ENCODE data around the gene WWC1. TPM values are rescaled to one million over a fixed set of nuclear protein-coding genes. Genes with fewer than 3 reads are reported as not detected.

The WWC1 gene
- total and polyA plus RNA-seq, 10 of the 15 experiments (the other 5 are each of a cell fraction or from before 2014, with no cell fraction given), result 0.50 to 7.8 (median 2.5) TPM

DNA sequence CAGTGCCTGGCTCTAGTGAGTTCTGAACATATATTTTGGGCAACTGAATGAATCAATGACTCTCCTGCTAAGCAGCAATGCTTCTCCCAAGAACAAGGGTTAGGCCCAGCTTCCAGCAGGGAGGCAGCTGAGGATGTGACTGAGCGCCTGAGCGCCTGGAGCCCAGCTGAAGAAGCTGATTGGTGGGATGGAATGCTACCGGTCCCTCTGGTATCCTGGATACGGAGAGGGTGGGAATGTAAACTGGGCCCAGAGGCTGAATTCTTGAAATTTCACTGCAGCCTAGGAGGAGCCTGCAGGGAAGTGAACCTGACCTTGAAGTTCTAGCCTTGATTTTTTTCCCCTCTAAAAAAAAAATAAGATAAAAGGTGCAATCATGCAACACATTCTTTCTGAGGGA lies 43.2 kb downstream of the WWC1 start:
- H3K4me2 ChIP-seq (ENCODE audit: control insufficient read depth, insufficient read depth), result no peak overlapping the region
- H3K9ac ChIP-seq (ENCODE audit: control insufficient read depth, insufficient read depth, low read length), result no peak overlapping the region
- H2AFZ ChIP-seq (ENCODE audit: control insufficient read depth, low read depth, low read length), result no peak overlapping the region
- no peaks in the 10 kb centered on the region for H4K20me1 ChIP-seq (ENCODE audit: control insufficient read depth, insufficient read depth)
- H3K27me3 ChIP-seq (replicated peaks in 1 of 2; ENCODE audit: control insufficient read depth in 2 of 2, insufficient read depth in 2 of 2, low read length in 1 of 2), result no peaks in the 10 kb centered on the region
- no TSS peak for BruUV-seq (replicated peaks)
- ChIA-PET CTCF (no interaction called here), RAD21 (ENCODE audit: unreplicated experiment) (no interaction called here), POLR2A (no interaction called here), SMC1A (ENCODE audit: uncharacterized antibody, unreplicated experiment) (no interaction called here)
- DNase-seq (ENCODE audit: low read depth, low spot score) (no peak), ATAC-seq (no peak), FAIRE-seq (no peak)
- H3K4me1 ChIP-seq (ENCODE audit: control insufficient read depth, insufficient read depth, low read length), result no peaks in the 10 kb centered on the region
- H3K36me3 ChIP-seq (ENCODE audit: control insufficient read depth in 2 of 2, insufficient read depth in 2 of 2, low read length in 1 of 2), result no peaks in the 10 kb centered on the region
- intact Hi-C loops (cut with micrococcal nuclease; ENCODE audit: unreplicated experiment) (no loop called here), in situ Hi-C loops (cut with MboI) (no loop called here)
- WGBS (ENCODE audit: insufficient coverage, insufficient replicate concordance, low lambda C conversion rate, missing lambda C conversion rate), result 88% methylated on average over 4 of the region's 4 CpGs
- TF ChIP-seq KLF5 (IDR thresholded peaks at IDR 0.05; ENCODE audit: partially characterized antibody) (no peak), POLR2A (IDR thresholded peaks at IDR 0.05; ENCODE audit: low read depth, low read length) (no peak), BMI1 (IDR thresholded peaks at IDR 0.05; ENCODE audit: borderline replicate concordance) (no peak), CBX5 (IDR thresholded peaks at IDR 0.05; ENCODE audit: low read depth) (no peak)
- no peak overlapping the region for H3K27ac ChIP-seq (ENCODE audit: control insufficient read depth, insufficient read depth)
- H3K79me2 ChIP-seq (ENCODE audit: control insufficient read depth, insufficient read depth, low read length), result no peaks in the 10 kb centered on the region
- H3K9me3 ChIP-seq (replicated peaks; ENCODE audit: control insufficient read depth, insufficient read depth, low read length), result no peaks in the 10 kb centered on the region
- H3K4me3 ChIP-seq, result no peak overlapping the region

DNA sequence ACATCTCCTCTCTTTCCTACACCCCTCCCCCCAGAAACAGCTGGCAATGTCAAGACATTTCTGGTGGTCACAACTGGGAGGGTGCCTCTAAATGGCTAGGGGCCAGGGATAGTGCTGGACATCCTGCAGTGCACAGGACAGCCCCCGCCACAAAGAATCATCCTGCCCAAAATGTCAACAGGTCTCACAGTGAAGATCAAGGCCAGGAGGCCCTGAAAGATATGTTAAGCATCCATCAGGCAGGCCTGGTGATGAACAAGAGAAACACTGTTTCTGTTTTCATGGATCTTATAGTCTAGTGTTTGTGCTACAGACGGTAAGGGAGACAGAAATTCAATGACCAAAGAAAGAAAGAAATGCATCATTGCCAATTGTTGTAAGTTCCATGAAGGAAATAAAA lies 45.9 kb downstream of the WWC1 start:
- H3K9ac ChIP-seq (ENCODE audit: control insufficient read depth, insufficient read depth, low read length), result no peak overlapping the region
- SMC1A ChIA-PET (ENCODE audit: uncharacterized antibody, unreplicated experiment), result no interaction called here
- H3K27me3 ChIP-seq (replicated peaks in 1 of 2; ENCODE audit: control insufficient read depth in 2 of 2, insufficient read depth in 2 of 2, low read length in 1 of 2), result no peaks in the 10 kb centered on the region
- H3K4me3 ChIP-seq, result no peak overlapping the region
- no peaks in the 10 kb centered on the region for H3K79me2 ChIP-seq (ENCODE audit: control insufficient read depth, insufficient read depth, low read length)
- POLR2A ChIA-PET, result interaction anchor here (0.6 kb wide), 1 partner anchor 13 kb away, joined by 3 read pairs; no protein-coding TSS in a partner anchor
- in situ Hi-C loops (cut with MboI) (no loop called here), intact Hi-C loops (cut with micrococcal nuclease; ENCODE audit: unreplicated experiment) (no loop called here)
- no peak overlapping the region for H2AFZ ChIP-seq (ENCODE audit: control insufficient read depth, low read depth, low read length)
- no TSS peak for BruUV-seq (replicated peaks)
- no peaks in the 10 kb centered on the region for H3K9me3 ChIP-seq (replicated peaks; ENCODE audit: control insufficient read depth, insufficient read depth, low read length)
- H4K20me1 ChIP-seq (ENCODE audit: control insufficient read depth, insufficient read depth), result no peaks in the 10 kb centered on the region
- ATAC-seq (no peak), DNase-seq (ENCODE audit: low read depth, low spot score) (no peak), FAIRE-seq (no peak)
- no peaks in the 10 kb centered on the region for H3K36me3 ChIP-seq (ENCODE audit: control insufficient read depth in 2 of 2, insufficient read depth in 2 of 2, low read length in 1 of 2)
- RAD21 ChIA-PET (ENCODE audit: unreplicated experiment), result no interaction called here
- WGBS (ENCODE audit: insufficient coverage, insufficient replicate concordance, low lambda C conversion rate, missing lambda C conversion rate), result 91% methylated on average over 2 of the region's 2 CpGs
- H3K4me1 ChIP-seq (ENCODE audit: control insufficient read depth, insufficient read depth, low read length), result no peaks in the 10 kb centered on the region
- CTCF ChIA-PET, result no interaction called here
- H3K4me2 ChIP-seq (ENCODE audit: control insufficient read depth, insufficient read depth), result no peak overlapping the region
- TF ChIP-seq BMI1 (IDR thresholded peaks at IDR 0.05; ENCODE audit: borderline replicate concordance), result no peak
- TF ChIP-seq, protein P1, sequence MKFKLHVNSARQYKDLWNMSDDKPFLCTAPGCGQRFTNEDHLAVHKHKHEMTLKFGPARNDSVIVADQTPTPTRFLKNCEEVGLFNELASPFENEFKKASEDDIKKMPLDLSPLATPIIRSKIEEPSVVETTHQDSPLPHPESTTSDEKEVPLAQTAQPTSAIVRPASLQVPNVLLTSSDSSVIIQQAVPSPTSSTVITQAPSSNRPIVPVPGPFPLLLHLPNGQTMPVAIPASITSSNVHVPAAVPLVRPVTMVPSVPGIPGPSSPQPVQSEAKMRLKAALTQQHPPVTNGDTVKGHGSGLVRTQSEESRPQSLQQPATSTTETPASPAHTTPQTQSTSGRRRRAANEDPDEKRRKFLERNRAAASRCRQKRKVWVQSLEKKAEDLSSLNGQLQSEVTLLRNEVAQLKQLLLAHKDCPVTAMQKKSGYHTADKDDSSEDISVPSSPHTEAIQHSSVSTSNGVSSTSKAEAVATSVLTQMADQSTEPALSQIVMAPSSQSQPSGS (IDR thresholded peaks at IDR 0.05; ENCODE audit: low read length), result no peak
- no peak for TF ChIP-seq ETV6 (conservative IDR thresholded peaks at IDR 0.05 in 1 of 2, IDR thresholded peaks at IDR 0.05 in 1 of 2; ENCODE audit: borderline replicate concordance in 1 of 2, low read depth in 1 of 2)
- TF ChIP-seq, protein P2, sequence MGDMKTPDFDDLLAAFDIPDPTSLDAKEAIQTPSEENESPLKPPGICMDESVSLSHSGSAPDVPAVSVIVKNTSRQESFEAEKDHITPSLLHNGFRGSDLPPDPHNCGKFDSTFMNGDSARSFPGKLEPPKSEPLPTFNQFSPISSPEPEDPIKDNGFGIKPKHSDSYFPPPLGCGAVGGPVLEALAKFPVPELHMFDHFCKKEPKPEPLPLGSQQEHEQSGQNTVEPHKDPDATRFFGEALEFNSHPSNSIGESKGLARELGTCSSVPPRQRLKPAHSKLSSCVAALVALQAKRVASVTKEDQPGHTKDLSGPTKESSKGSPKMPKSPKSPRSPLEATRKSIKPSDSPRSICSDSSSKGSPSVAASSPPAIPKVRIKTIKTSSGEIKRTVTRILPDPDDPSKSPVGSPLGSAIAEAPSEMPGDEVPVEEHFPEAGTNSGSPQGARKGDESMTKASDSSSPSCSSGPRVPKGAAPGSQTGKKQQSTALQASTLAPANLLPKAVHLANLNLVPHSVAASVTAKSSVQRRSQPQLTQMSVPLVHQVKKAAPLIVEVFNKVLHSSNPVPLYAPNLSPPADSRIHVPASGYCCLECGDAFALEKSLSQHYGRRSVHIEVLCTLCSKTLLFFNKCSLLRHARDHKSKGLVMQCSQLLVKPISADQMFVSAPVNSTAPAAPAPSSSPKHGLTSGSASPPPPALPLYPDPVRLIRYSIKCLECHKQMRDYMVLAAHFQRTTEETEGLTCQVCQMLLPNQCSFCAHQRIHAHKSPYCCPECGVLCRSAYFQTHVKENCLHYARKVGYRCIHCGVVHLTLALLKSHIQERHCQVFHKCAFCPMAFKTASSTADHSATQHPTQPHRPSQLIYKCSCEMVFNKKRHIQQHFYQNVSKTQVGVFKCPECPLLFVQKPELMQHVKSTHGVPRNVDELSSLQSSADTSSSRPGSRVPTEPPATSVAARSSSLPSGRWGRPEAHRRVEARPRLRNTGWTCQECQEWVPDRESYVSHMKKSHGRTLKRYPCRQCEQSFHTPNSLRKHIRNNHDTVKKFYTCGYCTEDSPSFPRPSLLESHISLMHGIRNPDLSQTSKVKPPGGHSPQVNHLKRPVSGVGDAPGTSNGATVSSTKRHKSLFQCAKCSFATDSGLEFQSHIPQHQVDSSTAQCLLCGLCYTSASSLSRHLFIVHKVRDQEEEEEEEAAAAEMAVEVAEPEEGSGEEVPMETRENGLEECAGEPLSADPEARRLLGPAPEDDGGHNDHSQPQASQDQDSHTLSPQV (IDR thresholded peaks at IDR 0.05), result no peak
- no peak for TF ChIP-seq EED (IDR thresholded peaks at IDR 0.05; ENCODE audit: low read depth)
- no peak for TF ChIP-seq ATF7 (IDR thresholded peaks at IDR 0.05; ENCODE audit: low read depth)
- TF ChIP-seq POU2F2 (IDR thresholded peaks at IDR 0.05; ENCODE audit: borderline replicate concordance, low read depth, low read length), result no peak
- no peak for TF ChIP-seq RFX5 (IDR thresholded peaks at IDR 0.05; ENCODE audit: low read depth, low read length)
- no peak overlapping the region for H3K27ac ChIP-seq (ENCODE audit: control insufficient read depth, insufficient read depth)
